Mesothelial cell of epicardium (in vitro differentiated cells): Measurements from ENCODE around the gene ZFP91. TPM values are rescaled to one million over a fixed set of nuclear protein-coding genes. Genes with fewer than 3 reads are reported as not detected.

Experiments
- DNase-seq, 2 experiments: peaks; one replicate each; pipeline ENCODE4 v3.0.0; 2021; ENCODE audit warnings: low spot score in 2 of 2; ENCODE audit not compliant: unreplicated experiment in 2 of 2
- H3K27ac Mint-ChIP-seq: 2 replicates; pipeline ENCODE4 v1.8.0; 2021; ENCODE audit warnings: mixed read lengths
- H3K27me3 Mint-ChIP-seq: 2 replicates; pipeline ENCODE4 v1.8.0; 2021; ENCODE audit warnings: low read depth, mixed read lengths
- H3K36me3 Mint-ChIP-seq: 2 replicates; pipeline ENCODE4 v1.8.0; 2021; ENCODE audit warnings: mixed read lengths
- H3K4me1 Mint-ChIP-seq: 2 replicates; pipeline ENCODE4 v1.8.0; 2021; ENCODE audit warnings: mixed read lengths
- H3K4me3 Mint-ChIP-seq: 2 replicates; pipeline ENCODE4 v1.8.0; 2021; ENCODE audit warnings: mild to moderate bottlenecking, moderate library complexity, mixed read lengths
- H3K9me3 Mint-ChIP-seq: 2 replicates; pipeline ENCODE4 v1.8.0; 2021; ENCODE audit warnings: mixed read lengths
- total RNA-seq: library from RNA; stranded (reverse); gene quantifications from 3 replicates; pipeline ENCODE4 v1.2.1, GENCODE V29; 2021
- TF ChIP-seq, protein P1 (sequence below): fragments of 200-600 bp; sonication (generic); IDR thresholded peaks from one replicate; pipeline ENCODE4 v1.5.0; 2021; ENCODE audit warnings: antibody characterized with exemption; ENCODE audit not compliant: unreplicated experiment

Gene ZFP91
- total RNA-seq, 1 donor from 2014 or later = 39.7 TPM

DNA sequence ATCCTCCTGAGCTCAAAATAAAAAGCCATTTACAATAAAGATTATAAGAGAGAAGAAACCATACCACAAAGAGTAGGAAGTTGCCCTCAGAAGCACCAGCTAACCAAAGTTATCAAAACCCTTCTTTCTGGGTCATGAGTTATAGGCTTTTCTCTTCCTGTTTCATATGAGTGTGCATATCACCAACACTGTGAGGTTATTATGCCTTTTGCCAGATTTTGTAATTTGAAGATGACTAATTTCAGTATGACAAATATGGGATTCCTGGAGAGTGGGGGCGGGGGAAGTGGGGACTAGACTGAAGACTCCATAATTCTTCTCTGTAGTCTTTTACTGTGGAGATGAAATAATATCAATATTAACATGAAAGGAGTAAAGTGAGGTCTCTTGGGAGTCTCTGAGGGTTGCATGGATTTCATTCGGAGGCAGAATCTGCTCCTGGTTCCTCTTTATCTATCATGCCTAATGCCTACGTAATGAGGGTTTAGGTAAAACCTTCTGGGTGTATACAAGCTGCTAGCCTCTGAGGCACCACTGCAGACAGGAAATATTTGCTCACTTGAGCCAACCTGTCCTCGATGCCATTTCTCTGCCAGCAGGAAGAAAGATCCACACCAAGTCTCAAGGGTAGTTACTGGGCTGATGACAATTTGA, 5.3 kb upstream of the ZFP91 start:
- no peak for DNase-seq
- no peak overlapping the region for H3K4me3 Mint-ChIP-seq
- H3K4me1 Mint-ChIP-seq = peaks cover 19% of the 10 kb centered on the region
- no peaks in the 10 kb centered on the region for H3K9me3 Mint-ChIP-seq
- H3K36me3 Mint-ChIP-seq = peaks cover 8% of the 10 kb centered on the region
- peak overlapping the region; percentile 44 for H3K27ac Mint-ChIP-seq
- no peaks in the 10 kb centered on the region for H3K27me3 Mint-ChIP-seq
- TF ChIP-seq, protein P1, sequence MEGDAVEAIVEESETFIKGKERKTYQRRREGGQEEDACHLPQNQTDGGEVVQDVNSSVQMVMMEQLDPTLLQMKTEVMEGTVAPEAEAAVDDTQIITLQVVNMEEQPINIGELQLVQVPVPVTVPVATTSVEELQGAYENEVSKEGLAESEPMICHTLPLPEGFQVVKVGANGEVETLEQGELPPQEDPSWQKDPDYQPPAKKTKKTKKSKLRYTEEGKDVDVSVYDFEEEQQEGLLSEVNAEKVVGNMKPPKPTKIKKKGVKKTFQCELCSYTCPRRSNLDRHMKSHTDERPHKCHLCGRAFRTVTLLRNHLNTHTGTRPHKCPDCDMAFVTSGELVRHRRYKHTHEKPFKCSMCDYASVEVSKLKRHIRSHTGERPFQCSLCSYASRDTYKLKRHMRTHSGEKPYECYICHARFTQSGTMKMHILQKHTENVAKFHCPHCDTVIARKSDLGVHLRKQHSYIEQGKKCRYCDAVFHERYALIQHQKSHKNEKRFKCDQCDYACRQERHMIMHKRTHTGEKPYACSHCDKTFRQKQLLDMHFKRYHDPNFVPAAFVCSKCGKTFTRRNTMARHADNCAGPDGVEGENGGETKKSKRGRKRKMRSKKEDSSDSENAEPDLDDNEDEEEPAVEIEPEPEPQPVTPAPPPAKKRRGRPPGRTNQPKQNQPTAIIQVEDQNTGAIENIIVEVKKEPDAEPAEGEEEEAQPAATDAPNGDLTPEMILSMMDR = no peak

DNA sequence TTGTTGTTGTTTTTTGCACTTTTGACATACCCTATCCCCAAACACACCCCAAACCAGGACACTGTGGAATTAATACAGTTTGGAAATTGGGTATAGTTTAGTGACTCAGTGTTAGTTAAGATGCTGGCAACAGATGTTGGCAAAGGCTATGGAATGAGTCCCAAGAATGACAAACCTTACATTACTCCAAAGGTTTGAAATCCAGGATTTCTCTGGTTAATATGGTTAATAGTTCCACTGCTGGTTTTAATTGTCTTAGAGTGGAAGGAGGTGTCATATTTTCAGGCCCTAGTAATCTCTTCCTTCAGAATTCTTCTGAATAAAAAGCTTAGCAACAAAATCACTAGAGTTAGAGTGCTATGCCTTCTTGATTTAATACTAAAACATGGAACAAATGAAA, 4.0 kb upstream of the ZFP91 start:
- Mint-ChIP-seq H3K27ac (no peak overlapping the region), H3K27me3 (no peaks in the 10 kb centered on the region), H3K9me3 (no peaks in the 10 kb centered on the region), H3K4me1 (peaks cover 22% of the 10 kb centered on the region), H3K4me3 (no peak overlapping the region), H3K36me3 (peaks cover 5% of the 10 kb centered on the region)
- DNase-seq = no peak
- TF ChIP-seq, protein P1 = no peak

DNA sequence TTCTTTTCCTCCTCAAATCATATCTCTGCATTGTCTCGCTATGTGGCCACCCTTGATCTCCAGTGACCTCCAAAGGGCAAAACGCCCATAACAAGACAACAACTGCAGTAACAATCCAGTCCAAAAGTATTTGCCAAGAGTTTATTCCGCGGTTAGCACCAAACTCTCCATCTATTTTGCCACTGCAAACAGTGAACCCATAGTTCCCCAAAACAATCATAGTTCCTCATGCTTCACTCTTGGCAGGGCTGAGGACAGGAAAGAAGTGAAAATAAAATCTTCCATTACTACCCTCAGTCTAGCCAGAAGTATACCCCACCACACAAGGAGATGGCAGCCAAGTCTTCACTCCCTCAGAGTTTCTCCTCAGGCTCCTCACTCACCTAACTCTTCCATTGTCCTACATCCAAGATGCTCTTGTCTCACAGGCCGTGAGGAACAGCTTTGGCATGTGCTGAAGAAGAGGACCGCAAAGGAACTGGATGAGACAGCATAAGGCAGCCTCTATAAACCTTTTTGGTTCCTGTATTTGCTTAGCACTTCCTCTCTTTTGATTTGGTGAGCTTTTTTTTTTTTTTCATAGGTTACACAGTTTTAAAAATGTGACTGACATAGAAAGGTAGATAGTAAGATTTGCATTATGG, 3.4 kb upstream of the ZFP91 start, which contains the start of gene LPXN:
Gene LPXN (minus strand): TSS at position 480 of the 644 bp plus-strand sequence. CDS start 84 bp downstream, at position 396.
- TF ChIP-seq, protein P1 = no peak
- peak within 1 kb of the TSS; percentile 100 for H3K27ac Mint-ChIP-seq
- peak within 1 kb of the TSS; percentile 97 for H3K4me3 Mint-ChIP-seq
- H3K27me3 Mint-ChIP-seq = no peaks in the 10 kb centered on the region
- no peak for DNase-seq
- no peaks in the 10 kb centered on the region for H3K9me3 Mint-ChIP-seq
- H3K36me3 Mint-ChIP-seq = peaks cover 2% of the 10 kb centered on the region
- H3K4me1 Mint-ChIP-seq = peaks cover 27% of the 10 kb centered on the region

DNA sequence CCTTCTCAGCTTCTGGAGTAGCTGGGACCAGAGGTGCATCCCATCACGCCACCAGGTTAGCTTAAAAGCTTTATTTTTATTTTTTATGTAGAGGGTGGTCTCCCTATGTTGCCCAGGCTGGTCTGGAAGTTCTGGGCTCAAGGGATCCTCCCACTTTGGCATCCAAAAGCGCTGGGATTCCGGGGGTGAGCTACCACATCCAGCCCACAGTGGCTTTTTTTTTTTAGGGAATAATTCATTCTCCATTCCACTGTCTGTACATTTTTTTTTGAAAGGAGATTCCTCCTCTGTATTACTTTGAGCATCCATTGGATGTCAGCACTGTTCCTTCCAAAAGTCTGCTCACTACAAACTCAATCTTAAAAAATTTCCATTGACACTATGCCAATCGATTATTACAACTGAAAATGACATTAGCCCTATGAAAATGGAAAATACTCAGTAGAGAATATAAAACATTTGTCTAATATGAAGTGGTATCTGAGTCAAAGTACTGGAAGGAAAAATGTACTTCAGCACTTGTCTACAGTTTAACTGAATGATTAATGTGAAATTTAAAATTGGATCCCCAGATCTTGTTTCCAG, 1.9 kb upstream of the ZFP91 start:
- Mint-ChIP-seq H3K4me3 (peak overlapping the region; percentile 97), H3K4me1 (peaks cover 35% of the 10 kb centered on the region), H3K36me3 (no peaks in the 10 kb centered on the region), H3K9me3 (no peaks in the 10 kb centered on the region), H3K27ac (peak overlapping the region; percentile 100), H3K27me3 (no peaks in the 10 kb centered on the region)
- DNase-seq = no peak
- TF ChIP-seq, protein P1 = no peak

DNA sequence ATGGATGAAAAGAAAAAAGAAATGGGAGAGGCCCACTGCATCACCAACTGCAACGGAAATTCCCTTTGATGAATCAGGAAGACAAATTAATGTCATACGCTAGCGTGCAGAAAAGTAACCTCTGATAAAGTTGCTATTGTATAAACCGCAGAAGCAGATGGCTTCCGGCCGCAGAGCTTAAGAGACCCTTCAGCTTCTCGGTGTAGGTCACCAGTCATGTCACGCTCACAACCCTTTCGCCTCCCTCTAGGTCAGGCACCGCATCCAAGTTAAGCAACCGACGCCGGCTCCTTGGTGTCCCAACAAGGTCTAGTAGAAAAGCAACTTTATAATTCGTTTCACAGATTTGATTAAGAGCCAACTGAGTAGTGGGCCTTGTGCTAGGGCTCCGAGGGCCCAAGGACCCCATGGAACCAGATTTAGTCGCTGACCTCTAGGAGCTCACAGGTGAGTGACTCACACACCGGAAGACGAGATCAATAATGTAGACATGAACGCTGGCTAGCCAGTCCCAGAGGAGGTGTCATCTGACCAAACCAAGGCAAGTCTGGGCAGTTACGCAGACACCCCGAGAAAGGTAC, 1.2 kb upstream of the ZFP91 start:
- Mint-ChIP-seq H3K36me3 (no peaks in the 10 kb centered on the region), H3K4me1 (peaks cover 38% of the 10 kb centered on the region), H3K4me3 (peak overlapping the region; percentile 97), H3K27ac (peak overlapping the region; percentile 100), H3K9me3 (no peaks in the 10 kb centered on the region), H3K27me3 (no peaks in the 10 kb centered on the region)
- peak in 1 of 2 experiments; percentile 64 for DNase-seq
- TF ChIP-seq, protein P1 = no peak
